Hepatocyte (in vitro differentiated cells): ENCODE data around the gene ANO4.

Experiments
- EZH2 ChIP-seq: fragments of 200-600 bp; sonication (generic); IDR thresholded peaks from 2 replicates; pipeline ENCODE4 v1.6.1; 2016; ENCODE audit warnings: antibody characterized with exemption, mild to moderate bottlenecking, borderline replicate concordance
- EZH2phosphoT487 ChIP-seq: fragments of 200-600 bp; sonication (generic); IDR thresholded peaks from one replicate; pipeline ENCODE4 v1.6.1; 2018; ENCODE audit warnings: antibody characterized with exemption, mild to moderate bottlenecking, low read depth, moderate library complexity; ENCODE audit not compliant: unreplicated experiment, severe bottlenecking
- TF ChIP-seq, protein P1 (sequence below): fragments of 200-600 bp; sonication (generic); IDR thresholded peaks from 2 replicates; pipeline ENCODE4 v1.5.1; 2016; ENCODE audit warnings: antibody characterized with exemption, mild to moderate bottlenecking; ENCODE audit not compliant: poor library complexity

GRCh38 chr12:101055940-101056339, 261.4 kb downstream of the ANO4 start:
- TF ChIP-seq EZH2phosphoT487 (no peak), EZH2 (no peak)
- TF ChIP-seq, protein P1, sequence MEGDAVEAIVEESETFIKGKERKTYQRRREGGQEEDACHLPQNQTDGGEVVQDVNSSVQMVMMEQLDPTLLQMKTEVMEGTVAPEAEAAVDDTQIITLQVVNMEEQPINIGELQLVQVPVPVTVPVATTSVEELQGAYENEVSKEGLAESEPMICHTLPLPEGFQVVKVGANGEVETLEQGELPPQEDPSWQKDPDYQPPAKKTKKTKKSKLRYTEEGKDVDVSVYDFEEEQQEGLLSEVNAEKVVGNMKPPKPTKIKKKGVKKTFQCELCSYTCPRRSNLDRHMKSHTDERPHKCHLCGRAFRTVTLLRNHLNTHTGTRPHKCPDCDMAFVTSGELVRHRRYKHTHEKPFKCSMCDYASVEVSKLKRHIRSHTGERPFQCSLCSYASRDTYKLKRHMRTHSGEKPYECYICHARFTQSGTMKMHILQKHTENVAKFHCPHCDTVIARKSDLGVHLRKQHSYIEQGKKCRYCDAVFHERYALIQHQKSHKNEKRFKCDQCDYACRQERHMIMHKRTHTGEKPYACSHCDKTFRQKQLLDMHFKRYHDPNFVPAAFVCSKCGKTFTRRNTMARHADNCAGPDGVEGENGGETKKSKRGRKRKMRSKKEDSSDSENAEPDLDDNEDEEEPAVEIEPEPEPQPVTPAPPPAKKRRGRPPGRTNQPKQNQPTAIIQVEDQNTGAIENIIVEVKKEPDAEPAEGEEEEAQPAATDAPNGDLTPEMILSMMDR: no peak
